Left colon (tissue), 2 donors: Measurements from ENCODE around the gene RNF213. TPM values are rescaled to one million over a fixed set of nuclear protein-coding genes. Genes with fewer than 3 reads are reported as not detected.
A peak's percentile ranks its signal among the peaks of the same experiment; 100 is the strongest.

Experiments
- ATAC-seq: fragments of 200-7000 bp; cut with Tn5 transposase; one replicate; pipeline ENCODE4 v1.9.1; 2020; ENCODE audit warnings: mild to moderate bottlenecking, moderate library complexity
- DNase-seq, 2 donors: peaks; one replicate each; pipeline ENCODE4 v3.0.0-alpha.2; 2020
- intact Hi-C, 2 donors: fragments of 100-400 bp; cut with DNase I in 1 of 2; cut with micrococcal nuclease in 1 of 2; formaldehyde crosslinking; loops; one replicate each; pipeline versions ENCODE4 v1.11.2 to v1.14.0; 2022; cut with DNase I, micrococcal nuclease
- long read RNA-seq: library from polyadenylated mRNA; unstranded; transcript quantifications from one replicate; pipeline ENCODE4 v2.0.0, GENCODE V29; 2021
- total RNA-seq, 2 donors: library from RNA; stranded (reverse); fragmentation: NEBNext Ultra II Directional; extraction: Animal tissue kit (Norgen Biotek cat#: 25700); gene quantifications; one replicate each; pipeline ENCODE4 v1.2.1, GENCODE V29; 2021
- donor health status: DM: no; HTN: no; CAD: no.
- donor health status: DM: yes; HTN: yes; CAD: no.

The RNF213 gene
- 100 to 1,000 TPM in 1 of 2 donors, 10 to 100 TPM in 1; 95.9 to 142 TPM for total RNA-seq
- long read RNA-seq, full-length matches to known transcripts = 1 of 32 reads
- long read RNA-seq, partial matches to known transcripts = 19 of 32 reads
- long read RNA-seq, other reads (novel, unspliced or antisense) = 12 of 32 reads

DNA sequence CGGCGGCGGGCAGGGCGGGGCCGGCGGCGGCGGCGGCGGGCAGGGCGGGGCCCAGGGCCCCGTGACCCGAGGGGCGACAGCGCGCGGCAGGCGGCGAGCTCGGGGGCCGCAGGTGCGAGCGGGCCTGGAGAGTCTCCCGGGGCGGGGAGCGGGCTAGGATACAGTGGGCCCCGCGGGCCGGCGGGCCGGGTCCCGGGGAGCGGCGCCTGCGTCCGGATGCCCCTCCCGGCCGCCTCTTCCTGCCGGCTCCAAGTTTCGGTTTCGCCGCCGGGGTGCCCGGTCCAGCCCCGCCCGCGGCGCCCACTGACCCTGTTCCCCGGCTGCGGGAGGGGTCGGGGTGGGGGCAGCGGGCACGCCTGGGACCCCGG is at the start of gene RNF213:
RNF213 (plus strand) TSS at position 62 of the 368 bp plus-strand sequence. CDS start 2,830 bp downstream, outside the sequence.
- DNase-seq (peak; percentile 57 to 75), ATAC-seq (peak; percentile 45)
- intact Hi-C loops = no loop called here

DNA sequence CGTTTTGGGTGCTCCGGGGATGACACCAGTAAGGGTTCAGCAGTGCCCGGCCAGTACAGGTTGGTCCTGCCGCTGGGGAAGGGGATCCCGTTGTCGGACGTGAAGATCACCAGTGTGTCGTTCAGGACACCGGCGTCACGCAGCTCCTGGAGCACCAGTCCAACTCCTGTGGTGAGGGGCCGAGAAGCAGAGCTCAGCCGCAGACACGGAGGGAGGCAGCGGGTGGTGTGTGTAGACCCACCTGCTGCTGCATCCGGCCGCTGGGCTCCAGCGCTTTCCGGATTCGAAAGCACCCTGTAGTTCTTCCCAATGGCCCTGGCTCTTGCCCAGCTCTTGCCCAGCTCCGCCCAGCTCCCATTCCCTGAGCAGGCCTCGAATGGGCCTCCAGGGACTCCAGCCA is 48.5 kb upstream of the RNF213 start:
- intact Hi-C loops = no loop called here
- ATAC-seq = no peak
- no peak for DNase-seq

DNA sequence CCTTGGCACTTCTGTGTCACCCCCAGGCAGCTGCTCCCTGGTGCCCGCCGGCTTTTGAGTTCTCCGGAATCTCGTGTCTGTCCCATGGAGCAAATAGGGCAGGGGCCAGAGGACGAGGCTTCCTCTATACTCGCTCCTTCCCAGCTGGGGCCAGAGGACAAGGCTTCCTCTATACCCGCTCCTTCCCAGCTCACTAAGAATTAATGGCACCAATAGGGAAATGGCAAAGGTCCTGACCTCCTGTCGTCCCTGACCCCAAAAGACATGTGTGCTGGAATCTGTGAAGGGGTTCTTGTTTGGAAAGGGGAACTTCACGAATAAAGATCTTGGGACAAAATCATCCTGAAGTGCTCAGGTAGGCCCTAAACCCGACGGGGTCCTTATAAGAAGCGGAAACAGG is 48.1 kb upstream of the RNF213 start:
- intact Hi-C loops = no loop called here
- DNase-seq = no peak
- ATAC-seq = no peak

DNA sequence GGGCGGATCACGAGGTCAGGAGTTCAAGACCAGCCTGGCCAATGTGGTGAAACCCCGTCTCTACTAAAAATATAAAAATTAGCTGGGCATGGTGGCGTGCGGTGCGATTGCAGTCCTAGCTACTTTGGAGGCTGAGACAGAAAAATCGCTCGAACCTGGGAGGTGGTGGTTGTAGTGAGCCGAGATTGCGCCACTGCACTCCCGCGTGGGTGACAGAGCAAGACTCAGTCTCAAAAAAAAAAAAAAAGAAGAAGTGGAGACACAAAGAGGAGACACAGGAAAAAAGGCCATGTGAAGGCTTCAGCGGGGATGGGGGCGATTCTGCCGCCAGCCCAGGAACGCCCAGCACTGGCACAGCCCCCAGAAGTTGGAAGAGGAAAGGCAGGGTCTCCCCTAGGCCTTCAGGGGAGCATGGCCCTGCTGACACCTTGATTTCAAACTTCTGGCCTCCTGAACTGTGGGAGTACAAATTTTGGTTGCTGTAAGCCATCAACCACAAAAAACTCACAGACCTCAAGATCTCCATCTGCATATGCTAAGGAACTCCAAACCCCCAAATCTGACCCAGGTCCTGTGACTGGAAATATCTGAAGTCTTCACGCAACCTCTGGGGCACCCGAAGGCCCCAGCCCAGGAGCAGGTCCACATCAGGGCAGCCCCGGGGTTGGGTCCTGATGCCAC is 47.5 kb upstream of the RNF213 start:
- ATAC-seq = no peak
- intact Hi-C loops = no loop called here
- peak in 1 of 2 donors; percentile 23 for DNase-seq

DNA sequence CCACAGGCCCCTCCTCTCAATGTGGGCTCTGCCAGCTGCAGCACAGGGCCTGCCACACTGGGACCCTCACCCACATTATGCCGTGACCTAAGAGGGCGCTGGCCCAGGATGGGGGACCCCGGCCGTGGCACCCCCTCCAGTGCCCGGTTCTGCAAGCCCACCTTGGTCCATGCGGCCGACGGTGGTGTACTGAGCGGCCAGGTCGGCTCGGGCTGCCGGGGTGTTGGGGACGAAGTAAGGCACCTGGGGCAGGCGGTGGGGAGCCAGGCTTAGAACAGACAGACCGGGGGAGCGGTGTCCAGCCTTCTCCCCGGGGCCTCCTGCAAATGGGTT is 47.0 kb upstream of the RNF213 start:
- intact Hi-C loops = no loop called here
- ATAC-seq = no peak
- no peak for DNase-seq

DNA sequence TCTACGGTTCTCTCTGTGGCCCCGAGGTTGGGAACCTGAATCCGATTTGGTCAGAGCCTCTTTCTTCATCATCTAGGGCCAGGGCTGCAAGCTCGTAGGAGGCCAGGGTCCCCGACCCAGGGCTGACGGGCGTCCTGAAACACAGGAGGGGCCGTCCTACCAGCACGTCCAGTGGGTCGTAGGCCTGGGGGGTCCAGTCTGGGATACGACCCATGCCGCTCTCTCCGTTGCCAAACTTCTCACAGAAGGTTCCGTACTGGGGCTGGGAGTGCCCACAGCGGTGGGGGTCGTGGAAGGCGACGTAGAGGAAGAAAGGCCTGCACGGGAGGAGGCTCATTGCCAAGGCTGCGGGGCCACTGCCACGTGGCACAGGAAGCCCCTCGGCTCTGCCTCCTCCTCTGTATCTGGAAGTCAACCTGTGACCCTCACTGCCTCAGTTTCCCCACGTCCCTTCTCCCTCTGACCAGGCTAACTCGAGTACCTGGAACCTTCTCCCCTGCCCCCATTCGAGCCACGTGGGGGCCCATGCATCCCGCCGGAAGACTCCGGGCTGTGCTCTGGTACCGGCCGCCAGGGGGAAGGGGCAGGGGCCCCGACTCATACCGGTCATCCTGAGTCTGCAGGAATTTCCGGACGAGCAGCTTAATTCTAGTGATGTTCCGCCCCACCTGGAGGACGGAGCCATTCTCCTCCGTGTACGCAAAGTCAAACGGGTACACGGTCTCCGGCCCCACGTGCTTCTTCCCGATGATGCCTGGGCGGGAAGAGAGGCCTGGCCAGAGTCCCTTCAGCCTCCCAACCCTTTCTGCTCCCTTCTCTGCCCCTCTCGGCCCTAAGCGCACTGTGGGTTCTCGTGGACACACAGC is 46.4 kb upstream of the RNF213 start:
- ATAC-seq = no peak
- DNase-seq = no peak
- intact Hi-C loops = no loop called here

DNA sequence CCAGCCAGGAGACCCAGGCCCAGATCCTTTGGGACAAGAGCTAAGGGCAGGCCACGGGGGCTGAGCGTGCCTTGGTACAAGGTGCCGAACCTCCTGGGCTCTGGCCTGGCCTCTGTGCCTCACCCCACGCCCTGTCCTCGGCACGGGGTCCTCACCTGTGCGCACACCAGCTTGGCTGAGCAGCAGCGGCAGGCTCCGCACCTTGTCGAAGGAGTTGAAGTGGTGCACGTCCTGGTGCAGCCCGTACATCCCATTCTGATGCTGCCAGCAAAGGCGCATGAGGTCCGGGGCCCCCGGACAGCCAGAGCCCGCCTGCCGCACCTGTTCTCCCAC is 45.8 kb upstream of the RNF213 start:
- ATAC-seq (no peak), DNase-seq (no peak)
- intact Hi-C loops = no loop called here

DNA sequence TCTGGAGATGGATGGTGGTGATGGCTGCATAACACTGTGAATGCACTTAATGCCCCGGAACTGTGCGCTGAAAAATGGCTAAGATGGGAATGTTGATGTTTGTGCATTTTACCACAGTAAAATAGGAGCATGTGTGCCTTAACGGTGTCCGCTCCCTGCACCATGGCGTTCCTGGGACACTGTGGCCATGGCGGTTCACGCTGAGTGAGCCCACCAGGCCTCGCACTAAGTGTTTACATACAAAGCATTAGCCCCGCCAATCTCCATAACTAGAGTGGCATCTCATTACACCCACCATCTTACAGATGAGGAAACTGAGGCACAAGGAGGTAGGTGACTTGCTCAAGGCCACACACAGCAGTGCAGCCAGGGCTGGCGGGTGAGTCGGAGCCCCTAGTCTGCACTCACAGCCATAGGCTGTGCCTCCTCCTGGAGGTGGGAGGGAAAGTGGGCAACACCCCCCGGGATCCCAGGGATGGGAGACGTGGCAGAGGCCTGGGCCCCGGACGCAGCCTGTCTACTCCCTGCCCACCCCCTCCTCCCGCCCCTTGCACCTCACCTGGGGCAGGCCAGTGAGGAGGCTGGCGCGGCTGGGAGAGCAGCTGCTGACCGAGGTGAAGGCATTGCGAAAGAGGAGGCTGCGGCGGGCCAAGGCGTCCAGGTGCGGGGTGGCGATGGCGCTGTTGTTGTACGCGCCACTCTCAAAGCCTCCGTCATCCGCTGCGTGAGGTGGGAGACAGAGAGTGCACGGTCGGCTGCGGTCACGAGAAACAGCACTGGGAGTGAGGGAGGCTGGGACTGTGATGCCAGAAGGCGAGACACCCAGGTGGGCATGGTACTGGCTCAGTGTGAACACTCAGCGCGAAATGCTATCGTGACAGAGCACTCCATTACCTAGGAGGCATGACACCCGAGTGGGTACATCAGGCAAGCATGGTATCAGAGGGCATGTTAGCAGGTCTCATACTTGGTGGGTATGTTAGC is 43.9 kb upstream of the RNF213 start:
- DNase-seq (no peak), ATAC-seq (no peak)
- intact Hi-C loops = no loop called here

DNA sequence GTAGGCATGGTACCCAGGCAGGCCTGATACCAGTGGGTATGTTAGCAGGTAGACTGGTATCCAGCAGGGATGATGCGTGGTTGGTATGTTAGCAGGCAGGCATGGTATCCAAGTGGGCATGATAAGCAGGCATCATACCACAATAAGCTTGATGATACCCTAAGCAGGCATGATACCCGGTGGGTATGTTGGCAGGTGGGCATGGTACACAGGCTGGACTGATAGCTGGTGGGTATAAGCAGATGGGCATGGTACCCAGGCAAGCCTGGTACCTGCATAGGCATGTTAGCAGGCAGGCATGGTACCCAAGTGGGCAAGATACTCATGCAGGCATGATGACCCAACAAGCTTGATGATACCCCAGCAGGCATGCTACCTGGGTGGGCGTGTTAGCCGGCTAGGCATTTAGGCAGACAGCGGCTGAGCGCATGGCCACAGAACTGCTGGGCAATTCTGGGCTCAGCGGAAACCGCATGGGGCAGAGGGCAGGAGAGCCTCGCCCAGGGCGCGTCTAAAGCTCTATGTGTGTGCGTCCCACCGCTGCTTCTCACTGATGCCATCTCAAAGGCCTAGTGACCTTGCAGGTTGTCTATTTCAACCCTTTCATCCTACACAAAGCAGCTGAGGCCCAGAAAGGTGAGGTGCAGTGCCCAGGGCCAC is 42.8 kb upstream of the RNF213 start:
- DNase-seq = peak in 1 of 2 donors; percentile 25
- no peak for ATAC-seq
- intact Hi-C loops = no loop called here

DNA sequence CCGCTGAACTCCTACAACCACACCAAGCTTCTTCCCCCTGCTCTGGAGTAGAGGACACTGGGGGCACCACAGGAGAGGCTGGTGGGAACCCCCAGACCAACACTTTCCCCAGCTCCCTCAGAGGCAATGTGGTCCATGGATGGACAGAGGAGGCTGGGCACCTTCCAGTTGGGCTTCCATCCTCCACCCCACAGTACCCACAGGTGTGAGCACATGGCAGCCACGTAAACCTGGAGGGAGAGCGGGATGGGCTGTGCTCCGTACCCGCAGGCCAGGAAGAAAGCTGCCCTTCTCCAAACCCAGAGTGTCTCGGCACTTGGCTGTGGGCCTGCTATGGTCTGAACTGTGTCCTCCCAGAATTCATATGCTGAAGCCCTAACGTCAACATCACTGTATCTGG is 42.3 kb upstream of the RNF213 start:
- DNase-seq (no peak), ATAC-seq (no peak)
- intact Hi-C loops = no loop called here

DNA sequence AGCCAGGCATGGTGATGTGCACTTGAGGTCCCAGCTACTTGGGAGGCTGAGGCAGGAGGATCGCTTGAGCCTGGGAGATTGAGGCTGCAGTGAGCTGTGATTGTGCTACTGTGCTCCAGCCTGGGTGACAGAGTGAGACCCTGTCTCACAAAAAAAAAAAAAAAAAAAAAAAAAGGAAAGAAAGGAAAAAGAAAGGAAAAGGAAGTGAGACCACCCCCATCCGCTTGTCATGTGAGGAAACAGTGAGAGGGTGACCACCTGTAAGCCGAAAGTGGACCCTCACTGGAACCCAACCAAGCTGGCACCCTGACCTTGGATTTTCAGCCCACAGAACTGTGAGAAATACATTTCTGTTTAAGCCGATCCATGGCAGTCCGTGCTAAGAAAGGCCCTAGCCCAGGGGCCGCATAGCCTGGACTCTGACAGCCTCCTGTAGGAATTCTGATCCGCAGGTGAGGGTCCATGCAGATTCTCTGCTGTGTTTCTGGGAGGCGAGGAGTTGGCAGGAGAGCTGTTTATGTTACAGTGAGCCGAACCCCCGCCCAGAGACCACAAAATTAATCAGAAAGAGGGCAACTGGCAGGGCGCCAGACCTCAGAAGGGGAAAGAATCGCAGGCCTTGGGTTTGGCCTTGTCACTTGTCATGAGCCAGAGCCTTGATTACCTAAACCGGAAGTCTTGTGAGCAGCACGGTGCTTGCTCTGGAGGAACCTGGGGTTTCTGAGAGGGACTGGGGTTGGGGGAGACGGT is 41.5 kb upstream of the RNF213 start:
- DNase-seq = peak; percentile 77 to 87
- peak; percentile 74 for ATAC-seq
- intact Hi-C loops = no loop called here

DNA sequence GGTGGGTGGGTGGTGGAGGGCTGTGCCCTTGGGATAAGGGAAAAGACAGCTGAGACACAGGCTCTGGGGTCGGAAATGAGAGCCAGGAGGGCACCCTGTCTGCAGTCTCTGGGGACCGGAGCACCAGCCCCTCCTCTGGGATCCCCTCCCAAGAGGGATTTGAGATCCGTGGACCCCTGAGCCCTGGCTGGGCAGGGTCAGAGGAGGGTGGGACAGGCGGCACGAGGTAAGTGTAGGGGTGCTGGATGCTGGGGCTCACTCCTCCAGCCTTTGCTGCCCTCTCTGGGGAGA is 40.9 kb upstream of the RNF213 start:
- DNase-seq (no peak), ATAC-seq (no peak)
- intact Hi-C loops = no loop called here

DNA sequence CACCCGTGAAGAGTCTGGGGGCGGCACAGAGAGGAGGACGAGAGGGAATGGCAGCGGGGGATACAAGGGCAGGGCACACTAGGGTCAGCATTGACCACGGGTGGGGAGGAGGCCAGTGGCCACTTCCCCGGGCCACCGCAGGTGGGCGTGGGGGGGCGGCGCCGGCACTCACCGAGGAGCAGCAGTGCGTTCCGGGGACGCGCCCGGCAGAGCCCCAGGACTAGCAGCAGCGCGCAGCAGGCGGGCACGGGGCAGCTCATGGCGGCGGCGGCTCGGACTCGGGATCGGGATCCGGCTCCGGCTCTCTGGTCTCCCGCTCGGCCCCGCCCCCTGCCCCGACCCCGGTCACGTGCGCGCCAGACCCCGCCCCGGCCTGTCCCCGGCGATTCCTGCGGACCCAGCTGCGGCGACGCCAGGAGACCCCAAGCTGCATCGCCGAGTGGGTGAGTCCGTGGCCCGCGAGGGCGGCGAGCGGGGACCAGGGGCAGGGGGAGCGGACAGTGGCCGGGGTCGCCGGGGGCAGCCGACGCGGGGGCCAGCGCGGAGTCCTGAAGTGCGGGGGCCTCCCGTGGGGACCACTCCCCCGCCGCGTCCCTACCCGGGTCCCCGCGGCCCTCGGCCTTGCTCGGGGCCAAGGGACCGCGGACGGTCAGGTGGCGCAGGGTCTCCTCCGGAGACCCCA is 40.5 kb upstream of the RNF213 start, which contains the start of the genes SGSH and SLC26A11:
SGSH (minus strand) TSS at position 280 of the 682 bp plus-strand sequence; CDS start at position 260, 20 bp downstream.
SLC26A11 (plus strand) TSS at position 374 of the 682 bp plus-strand sequence. CDS start 1,134 bp downstream, outside the sequence.
- intact Hi-C loops = no loop called here
- DNase-seq = peak; percentile 77 to 89
- ATAC-seq = peak; percentile 94

DNA sequence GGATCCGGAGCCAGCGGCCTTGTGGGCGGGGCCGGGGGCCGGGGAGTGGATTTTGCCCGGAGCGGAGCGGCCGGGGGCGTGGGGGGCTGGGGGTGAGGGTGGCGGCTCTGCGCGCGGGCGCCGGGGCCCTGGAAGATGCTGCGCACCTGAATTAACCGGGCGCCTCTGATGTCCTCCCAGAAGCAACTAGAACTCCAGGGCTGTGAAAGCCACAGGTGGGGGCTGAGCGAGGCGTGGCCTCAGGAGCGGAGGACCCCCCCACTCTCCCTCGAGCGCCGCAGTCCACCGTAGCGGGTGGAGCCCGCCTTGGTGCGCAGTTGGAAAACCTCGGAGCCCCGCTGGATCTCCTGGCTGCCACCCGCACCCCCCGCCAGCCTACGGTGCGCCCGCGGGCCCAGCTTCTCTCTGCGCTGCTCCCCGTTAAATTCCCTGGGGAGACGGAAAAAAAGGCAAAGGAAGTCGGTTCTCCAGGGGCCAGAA is 39.9 kb upstream of the RNF213 start:
- peak; percentile 32 for ATAC-seq
- peak in 1 of 2 donors; percentile 30 for DNase-seq
- intact Hi-C loops = no loop called here

DNA sequence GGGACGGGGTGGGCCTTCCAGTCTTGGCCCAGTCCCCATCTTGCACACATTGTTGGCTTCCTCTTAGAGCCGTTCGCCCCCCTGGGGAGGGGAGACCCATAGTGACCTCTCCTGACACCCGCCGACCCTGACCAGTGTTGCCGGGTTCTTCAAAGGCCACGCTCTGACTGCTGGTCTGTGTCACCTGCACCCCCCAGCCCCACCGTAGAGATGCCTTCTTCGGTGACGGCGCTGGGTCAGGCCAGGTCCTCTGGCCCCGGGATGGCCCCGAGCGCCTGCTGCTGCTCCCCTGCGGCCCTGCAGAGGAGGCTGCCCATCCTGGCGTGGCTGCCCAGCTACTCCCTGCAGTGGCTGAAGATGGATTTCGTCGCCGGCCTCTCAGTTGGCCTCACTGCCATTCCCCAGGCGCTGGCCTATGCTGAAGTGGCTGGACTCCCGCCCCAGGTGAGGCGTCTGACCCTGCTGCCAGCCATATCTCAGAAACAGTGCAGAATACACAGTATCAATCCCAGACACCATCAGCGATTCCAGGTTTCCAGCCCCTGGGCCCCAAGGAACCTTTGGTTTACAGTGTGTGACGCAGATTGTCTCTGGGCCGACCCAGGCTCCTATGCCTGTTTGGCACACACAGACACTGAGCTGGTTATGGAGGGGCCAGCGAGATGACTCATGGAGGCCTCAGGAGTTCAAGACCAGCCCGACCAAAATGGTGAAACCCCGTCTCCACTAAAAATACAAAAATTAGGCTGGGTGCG is 39.1 kb upstream of the RNF213 start:
- no peak for ATAC-seq
- no peak for DNase-seq
- intact Hi-C loops = no loop called here

DNA sequence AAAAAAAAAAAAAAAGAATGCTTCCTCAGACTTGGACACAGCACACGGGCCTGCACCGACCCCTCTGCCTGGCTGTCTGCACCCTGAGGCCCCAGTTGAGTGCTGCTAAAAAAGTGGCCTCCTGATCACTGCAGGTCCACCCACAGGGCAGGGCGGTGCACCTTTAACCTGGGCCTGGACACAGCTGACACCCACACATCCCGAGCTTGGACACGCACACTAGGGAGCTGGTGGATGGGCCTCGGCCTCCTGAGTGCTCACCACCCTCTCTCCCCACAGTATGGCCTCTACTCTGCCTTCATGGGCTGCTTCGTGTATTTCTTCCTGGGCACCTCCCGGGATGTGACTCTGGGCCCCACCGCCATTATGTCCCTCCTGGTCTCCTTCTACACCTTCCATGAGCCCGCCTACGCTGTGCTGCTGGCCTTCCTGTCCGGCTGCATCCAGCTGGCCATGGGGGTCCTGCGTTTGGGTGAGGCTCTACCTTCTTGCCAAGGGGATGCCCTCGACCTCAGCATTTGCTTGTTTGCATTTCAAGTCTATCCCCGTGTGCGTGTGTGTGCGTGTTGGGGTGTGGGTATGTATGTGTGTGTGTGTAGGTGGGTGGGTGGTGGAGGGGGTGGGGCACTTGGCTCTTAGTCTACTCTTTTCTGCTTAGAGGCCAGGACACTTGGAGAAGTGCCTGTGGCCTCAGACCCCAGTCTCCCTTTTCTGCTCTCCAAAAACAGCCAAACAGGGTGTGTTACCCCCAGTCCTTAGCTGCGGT is 38.1 kb upstream of the RNF213 start:
- DNase-seq (no peak), ATAC-seq (no peak)
- intact Hi-C loops = no loop called here
